Endothelial cell of umbilical vein (primary cell): ENCODE measurements around the gene NOPCHAP1. TPM values are rescaled to one million over a fixed set of nuclear protein-coding genes. Genes with fewer than 3 reads are reported as not detected.
A peak's percentile ranks its signal among the peaks of the same experiment; 100 is the strongest.

Experiments
- BruUV-seq: library from RNA; stranded (reverse); fragments of 400-500 nt; replicated peaks from 2 replicates; lab custom pipeline; 2021; lab: Mats Ljungman, UMichigan
- CTCF ChIA-PET: fragments of 300-600, 350-600 bp; sonication (Branson Sonifier 250); formaldehyde crosslinking; loops from one replicate; lab custom pipeline; 2021; ENCODE audit warnings: antibody characterized with exemption, inconsistent platforms; lab: Charles Lee
- POLR2A ChIA-PET: fragments of 300-600, 350-600 bp; sonication (Branson Sonifier 250); formaldehyde crosslinking; loops from one replicate; lab custom pipeline; 2021; ENCODE audit warnings: antibody characterized with exemption, inconsistent platforms; lab: Charles Lee
- DNase-seq: peaks from one replicate; pipeline ENCODE4 v3.0.0-alpha.2; 2011; ENCODE audit warnings: low read depth, low spot score
- FAIRE-seq: peaks from 2 replicates; lab custom pipeline; 2011; peaks lifted over from hg19 to GRCh38; lab: Jason Lieb, UNC
- H2AFZ ChIP-seq: 2 replicates; pipeline ENCODE4 v1.6.0; 2012; ENCODE audit warnings: low read depth, low read length, control low read depth, inconsistent platforms
- H3K27ac ChIP-seq: 2 replicates; pipeline ENCODE4 v1.5.1; 2011; ENCODE audit warnings: low read depth, mild to moderate bottlenecking, control low read depth, low read length, moderate library complexity; ENCODE audit not compliant: insufficient read depth
- H3K27me3 ChIP-seq, 2 experiments: 2 replicates each; pipeline versions ENCODE4 v1.6.0 to v1.6.1; 2011; ENCODE audit warnings: low read length in 2 of 2, mixed read lengths in 1 of 2; ENCODE audit not compliant: control insufficient read depth in 2 of 2, insufficient read depth in 2 of 2
- H3K36me3 ChIP-seq, 2 experiments: 2 replicates in 1 of 2; 3 replicates in 1 of 2; pipeline ENCODE4 v1.5.1; 2011; ENCODE audit warnings: low read length in 2 of 2, mild to moderate bottlenecking in 1 of 2, moderate library complexity in 1 of 2; ENCODE audit not compliant: control insufficient read depth in 2 of 2, insufficient read depth in 2 of 2; ENCODE audit errors: extremely low read depth in 1 of 2
- H3K4me1 ChIP-seq: 3 replicates; pipeline ENCODE4 v1.5.1; 2011; ENCODE audit warnings: mild to moderate bottlenecking, low read length; ENCODE audit not compliant: control insufficient read depth, insufficient read depth; ENCODE audit errors: extremely low read depth
- H3K4me2 ChIP-seq: 2 replicates; pipeline ENCODE4 v1.6.1; 2011; ENCODE audit warnings: low read length, control low read depth, mixed read lengths; ENCODE audit not compliant: insufficient read depth
- H3K4me3 ChIP-seq, 3 experiments: fragments of 200-600 bp in 1 of 3; sonication (generic), shearing (Covaris generic) in 1 of 3; replicated peaks in 1 of 3; 2 replicates each; pipeline ENCODE4 v1.5.1; 2011 to 2016; ENCODE audit warnings: control low read depth in 3 of 3, low read length in 3 of 3, mild to moderate bottlenecking in 2 of 3, inconsistent platforms in 1 of 3, low read depth in 1 of 3, moderate library complexity in 1 of 3; ENCODE audit not compliant: insufficient read depth in 1 of 3
- H3K79me2 ChIP-seq: 2 replicates; pipeline ENCODE4 v1.6.0; 2012; ENCODE audit warnings: low read length, inconsistent platforms; ENCODE audit not compliant: control insufficient read depth, insufficient read depth
- H3K9ac ChIP-seq: replicated peaks from 2 replicates; pipeline ENCODE3; 2011; ENCODE audit warnings: low read length, control low read depth; ENCODE audit not compliant: insufficient read depth; ENCODE audit errors: extremely low read depth
- H3K9me1 ChIP-seq: replicated peaks from 3 replicates; pipeline ENCODE4 v1.6.0; 2011; ENCODE audit warnings: mild to moderate bottlenecking, low read length; ENCODE audit not compliant: control insufficient read depth, insufficient read depth; ENCODE audit errors: extremely low read depth
- H3K9me3 ChIP-seq: replicated peaks from 2 replicates; pipeline ENCODE4 v1.5.1; 2012; ENCODE audit warnings: low read length, inconsistent platforms; ENCODE audit not compliant: control insufficient read depth, insufficient read depth
- H4K20me1 ChIP-seq: replicated peaks from 2 replicates; pipeline ENCODE3; 2011; ENCODE audit warnings: mild to moderate bottlenecking, low read length; ENCODE audit not compliant: control insufficient read depth, insufficient read depth; ENCODE audit errors: extremely low read depth
- CTCF ChIP-seq, 2 donors: IDR thresholded peaks; 1 replicate in 1 of 2; 2 replicates in 1 of 2; pipeline ENCODE4 v1.5.1; 2011; ENCODE audit warnings: low read length in 2 of 2, mild to moderate bottlenecking in 2 of 2, moderate library complexity in 2 of 2, control low read depth in 1 of 2, inconsistent platforms in 1 of 2, low read depth in 1 of 2; ENCODE audit not compliant: insufficient read depth in 1 of 2; ENCODE audit errors: extremely low read depth in 1 of 2
- EZH2 ChIP-seq: IDR thresholded peaks from 2 replicates; pipeline ENCODE4 v1.6.1; 2012; ENCODE audit warnings: borderline replicate concordance, low read depth, mild to moderate bottlenecking, moderate library complexity, low read length, inconsistent platforms; ENCODE audit not compliant: severe bottlenecking
- FOS ChIP-seq: IDR thresholded peaks from 2 replicates; pipeline ENCODE4 v1.6.1; 2011; ENCODE audit warnings: mild to moderate bottlenecking, low read length, moderate library complexity, borderline replicate concordance; ENCODE audit not compliant: insufficient read depth
- GATA2 ChIP-seq: IDR thresholded peaks from 2 replicates; pipeline ENCODE4 v1.7.0; 2011; ENCODE audit warnings: low read depth, mild to moderate bottlenecking, moderate library complexity, mixed read lengths, low read length; ENCODE audit not compliant: insufficient read length, insufficient read depth
- JUN ChIP-seq: IDR thresholded peaks from 2 replicates; pipeline ENCODE4 v1.6.1; 2011; ENCODE audit warnings: borderline replicate concordance, low read depth; ENCODE audit not compliant: insufficient read length, insufficient read depth
- MYC ChIP-seq: IDR thresholded peaks from one replicate; pipeline ENCODE4 v1.6.1; 2011; ENCODE audit warnings: mild to moderate bottlenecking, low read depth, low read length
- POLR2A ChIP-seq: IDR thresholded peaks from 2 replicates; pipeline ENCODE4 v1.6.1; 2012; ENCODE audit warnings: low read depth, mild to moderate bottlenecking, control low read depth, low read length
- POLR2AphosphoS5 ChIP-seq: IDR thresholded peaks from 2 replicates; pipeline ENCODE4 v1.6.1; 2012; ENCODE audit warnings: low read depth, mild to moderate bottlenecking, control low read depth, low read length, moderate library complexity; ENCODE audit not compliant: insufficient read depth
- dilution Hi-C: fragments of 300-500 bp; cut with MboI; formaldehyde crosslinking; loops from one replicate; pipeline ENCODE4 v1.15.0; 2019; ENCODE audit warnings: low sequenced_read_pairs; ENCODE audit not compliant: extremely low pct_ligation_motif_present
- intact Hi-C: fragments of 100-400 bp; cut with micrococcal nuclease; formaldehyde crosslinking; loops from one replicate; pipeline ENCODE4 v1.10.0; 2022
- polyA plus RNA-seq, 4 experiments: library from polyadenylated mRNA; depleted of rRNA in 3 of 4; stranded (reverse) in 3 of 4; unstranded in 1 of 4; fragments of >200 nt; gene quantifications; 2 replicates each; pipeline versions ENCODE4 v1.2.1 to v1.2.3, GENCODE V29; 2011 to 2012; ENCODE audit warnings: missing spikeins in 1 of 4
- total RNA-seq: library from RNA; stranded (reverse); gene quantifications from 2 replicates; pipeline ENCODE4 v1.2.3, GENCODE V29; 2021
- TF ChIP-seq, protein P1 (sequence below): IDR thresholded peaks from 2 replicates; pipeline ENCODE4 v1.6.1; 2011; ENCODE audit not compliant: insufficient read depth, insufficient read length

Gene NOPCHAP1
- total and polyA plus RNA-seq, 2 donors (not counting 3 experiments of a cell fraction or from before 2014, with no cell fraction given), result 6.1 to 17.8 TPM

GRCh38 chr12:104958001-104958804 is 27.9 kb upstream of the NOPCHAP1 start, which contains the start of gene SLC41A2:
Gene SLC41A2, minus strand, starts transcription at chr12:104958290. Its CDS starts 29,763 bp downstream, at chr12:104928527.
- Histone ChIP-seq H3K4me3 (peak within 1 kb of the TSS; percentile 72 to 89 (median 78)), H3K79me2 (no peaks in the 10 kb centered on the region), H3K9me1 (no peaks in the 10 kb centered on the region), H3K36me3 (no peaks in the 10 kb centered on the region), H3K4me1 (peaks cover 22% of the 10 kb centered on the region), H3K27me3 (peaks cover 0 to 5% of the 10 kb centered on the region in 2 experiments), H3K9ac (peak within 1 kb of the TSS; percentile 81), H3K4me2 (peak within 1 kb of the TSS; percentile 93), H2AFZ (peak within 1 kb of the TSS; percentile 98), H4K20me1 (no peaks in the 10 kb centered on the region), H3K27ac (peak within 1 kb of the TSS; percentile 72), H3K9me3 (no peaks in the 10 kb centered on the region)
- intact Hi-C loops (loop anchor here (2.0 to 5.0 kb wide), 4 partner anchors 29 to 586 kb away; partner anchors contain the start of genes CHST11 and NOPCHAP1), dilution Hi-C loops (no loop called here)
- DNase-seq, result peak; percentile 81
- FAIRE-seq, result peak; percentile 80
- CTCF ChIA-PET, result interaction anchor here (1.0 to 3.2 kb wide), 6 partner anchors 10 to 576 kb away, joined by 3 to 23 read pairs (median 4); partner anchors contain the start of gene NOPCHAP1
- BruUV-seq, result TSS peak; percentile 81
- peak; percentile 51 for TF ChIP-seq POLR2A
- no peak for TF ChIP-seq GATA2
- TF ChIP-seq MYC, result no peak
- peak; percentile 35 for TF ChIP-seq FOS
- peak; percentile 40 for TF ChIP-seq JUN
- TF ChIP-seq, protein P1, sequence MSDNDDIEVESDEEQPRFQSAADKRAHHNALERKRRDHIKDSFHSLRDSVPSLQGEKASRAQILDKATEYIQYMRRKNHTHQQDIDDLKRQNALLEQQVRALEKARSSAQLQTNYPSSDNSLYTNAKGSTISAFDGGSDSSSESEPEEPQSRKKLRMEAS, result peak; percentile 93
- TF ChIP-seq POLR2AphosphoS5, result peak; percentile 51
- TF ChIP-seq CTCF (IDR thresholded peaks at IDR 0.05; ENCODE audit: extremely low read depth in 1 of 2, insufficient read depth in 1 of 2, low read depth in 1 of 2, low read length in 2 of 2), result no peak
- TF ChIP-seq EZH2, result no peak
- POLR2A ChIA-PET, result interaction anchor here (0.6 kb wide), 1 partner anchor 83 kb away, joined by 3 read pairs; no protein-coding TSS in a partner anchor
